Measurements from ENCODE around the gene CPPED1.

DNA sequence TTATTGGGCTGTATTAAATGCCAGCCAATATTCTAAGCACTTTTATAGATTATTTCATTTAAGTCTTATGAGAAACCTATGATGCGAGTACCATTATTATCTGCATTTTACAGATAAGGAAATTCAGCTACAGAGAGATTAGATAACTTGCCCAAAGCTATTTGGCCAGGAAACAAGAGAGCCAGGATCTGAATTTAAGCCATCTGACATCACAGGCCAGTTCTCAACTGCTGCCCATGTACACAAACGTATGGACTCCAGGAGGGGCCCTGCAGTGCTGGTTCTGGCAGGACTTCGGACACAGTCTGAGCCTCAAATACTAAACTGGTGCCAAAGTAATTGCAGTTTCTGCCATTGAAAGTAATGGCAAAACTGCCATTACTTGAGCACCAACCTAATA is 40.2 kb downstream of the CPPED1 start:
- TF ChIP-seq, protein P1, sequence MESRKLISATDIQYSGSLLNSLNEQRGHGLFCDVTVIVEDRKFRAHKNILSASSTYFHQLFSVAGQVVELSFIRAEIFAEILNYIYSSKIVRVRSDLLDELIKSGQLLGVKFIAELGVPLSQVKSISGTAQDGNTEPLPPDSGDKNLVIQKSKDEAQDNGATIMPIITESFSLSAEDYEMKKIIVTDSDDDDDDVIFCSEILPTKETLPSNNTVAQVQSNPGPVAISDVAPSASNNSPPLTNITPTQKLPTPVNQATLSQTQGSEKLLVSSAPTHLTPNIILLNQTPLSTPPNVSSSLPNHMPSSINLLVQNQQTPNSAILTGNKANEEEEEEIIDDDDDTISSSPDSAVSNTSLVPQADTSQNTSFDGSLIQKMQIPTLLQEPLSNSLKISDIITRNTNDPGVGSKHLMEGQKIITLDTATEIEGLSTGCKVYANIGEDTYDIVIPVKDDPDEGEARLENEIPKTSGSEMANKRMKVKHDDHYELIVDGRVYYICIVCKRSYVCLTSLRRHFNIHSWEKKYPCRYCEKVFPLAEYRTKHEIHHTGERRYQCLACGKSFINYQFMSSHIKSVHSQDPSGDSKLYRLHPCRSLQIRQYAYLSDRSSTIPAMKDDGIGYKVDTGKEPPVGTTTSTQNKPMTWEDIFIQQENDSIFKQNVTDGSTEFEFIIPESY (IDR thresholded peaks at IDR 0.05) = no peak
- no peak for TF ChIP-seq ETV6 (conservative IDR thresholded peaks at IDR 0.05 in 1 of 2, IDR thresholded peaks at IDR 0.05 in 1 of 2; ENCODE audit: borderline replicate concordance in 1 of 2, low read depth in 1 of 2)
- TF ChIP-seq, protein P2, sequence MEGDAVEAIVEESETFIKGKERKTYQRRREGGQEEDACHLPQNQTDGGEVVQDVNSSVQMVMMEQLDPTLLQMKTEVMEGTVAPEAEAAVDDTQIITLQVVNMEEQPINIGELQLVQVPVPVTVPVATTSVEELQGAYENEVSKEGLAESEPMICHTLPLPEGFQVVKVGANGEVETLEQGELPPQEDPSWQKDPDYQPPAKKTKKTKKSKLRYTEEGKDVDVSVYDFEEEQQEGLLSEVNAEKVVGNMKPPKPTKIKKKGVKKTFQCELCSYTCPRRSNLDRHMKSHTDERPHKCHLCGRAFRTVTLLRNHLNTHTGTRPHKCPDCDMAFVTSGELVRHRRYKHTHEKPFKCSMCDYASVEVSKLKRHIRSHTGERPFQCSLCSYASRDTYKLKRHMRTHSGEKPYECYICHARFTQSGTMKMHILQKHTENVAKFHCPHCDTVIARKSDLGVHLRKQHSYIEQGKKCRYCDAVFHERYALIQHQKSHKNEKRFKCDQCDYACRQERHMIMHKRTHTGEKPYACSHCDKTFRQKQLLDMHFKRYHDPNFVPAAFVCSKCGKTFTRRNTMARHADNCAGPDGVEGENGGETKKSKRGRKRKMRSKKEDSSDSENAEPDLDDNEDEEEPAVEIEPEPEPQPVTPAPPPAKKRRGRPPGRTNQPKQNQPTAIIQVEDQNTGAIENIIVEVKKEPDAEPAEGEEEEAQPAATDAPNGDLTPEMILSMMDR (IDR thresholded peaks at IDR 0.05 in 2 of 3, conservative IDR thresholded peaks at IDR 0.05 in 1 of 3; ENCODE audit: control insufficient read depth in 2 of 3, extremely low read depth in 1 of 3, insufficient read depth in 1 of 3, low read depth in 3 of 3, low read length in 3 of 3) = no peak
- no peak for TF ChIP-seq RFX5 (IDR thresholded peaks at IDR 0.05; ENCODE audit: low read depth, low read length)
